LNCAP (cell line): ENCODE results near the gene ELP4.

Experiments
- TF ChIP-seq, protein P1 (sequence below): fragments of 450-650 bp; IDR thresholded peaks from 2 replicates; pipeline ENCODE4 v1.5.1; 2017; ENCODE audit warnings: mild to moderate bottlenecking

ELP4 gene

DNA sequence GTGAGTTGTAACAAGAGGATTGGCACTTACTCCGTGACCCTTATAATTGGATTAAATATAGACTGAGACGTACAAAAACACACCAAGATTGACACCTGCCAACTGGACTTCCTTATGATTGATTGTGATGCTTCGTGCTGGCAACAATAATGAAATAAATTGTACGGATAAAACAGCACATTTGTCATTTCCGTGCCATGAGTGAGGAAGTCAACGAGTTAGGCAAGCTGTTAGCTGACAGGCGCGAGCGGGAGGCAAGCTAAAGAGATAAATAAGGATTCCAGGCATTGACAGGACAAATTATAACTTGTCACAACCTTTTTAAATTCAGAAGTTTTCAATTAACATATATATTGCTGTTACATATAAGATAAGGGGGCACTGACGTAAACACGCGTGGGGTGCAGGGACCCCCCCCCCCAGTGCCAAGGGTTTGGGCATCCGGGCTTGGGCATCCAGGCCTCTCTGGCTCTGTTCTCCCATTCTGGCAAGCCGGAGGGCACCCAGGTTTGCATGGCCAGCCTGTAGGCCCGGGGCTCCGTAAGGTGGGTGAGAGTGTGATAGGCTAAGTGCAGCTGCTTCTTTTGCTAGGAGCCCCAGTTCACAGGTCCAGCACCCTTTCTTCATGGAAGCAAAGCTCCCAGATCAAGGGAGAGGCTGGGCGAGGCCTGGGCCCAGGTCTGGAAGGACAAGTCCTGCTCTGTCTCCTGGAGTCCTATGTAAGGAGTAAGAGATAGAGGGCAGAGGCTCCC, 312.8 kb downstream of the ELP4 start:
- TF ChIP-seq, protein P1, sequence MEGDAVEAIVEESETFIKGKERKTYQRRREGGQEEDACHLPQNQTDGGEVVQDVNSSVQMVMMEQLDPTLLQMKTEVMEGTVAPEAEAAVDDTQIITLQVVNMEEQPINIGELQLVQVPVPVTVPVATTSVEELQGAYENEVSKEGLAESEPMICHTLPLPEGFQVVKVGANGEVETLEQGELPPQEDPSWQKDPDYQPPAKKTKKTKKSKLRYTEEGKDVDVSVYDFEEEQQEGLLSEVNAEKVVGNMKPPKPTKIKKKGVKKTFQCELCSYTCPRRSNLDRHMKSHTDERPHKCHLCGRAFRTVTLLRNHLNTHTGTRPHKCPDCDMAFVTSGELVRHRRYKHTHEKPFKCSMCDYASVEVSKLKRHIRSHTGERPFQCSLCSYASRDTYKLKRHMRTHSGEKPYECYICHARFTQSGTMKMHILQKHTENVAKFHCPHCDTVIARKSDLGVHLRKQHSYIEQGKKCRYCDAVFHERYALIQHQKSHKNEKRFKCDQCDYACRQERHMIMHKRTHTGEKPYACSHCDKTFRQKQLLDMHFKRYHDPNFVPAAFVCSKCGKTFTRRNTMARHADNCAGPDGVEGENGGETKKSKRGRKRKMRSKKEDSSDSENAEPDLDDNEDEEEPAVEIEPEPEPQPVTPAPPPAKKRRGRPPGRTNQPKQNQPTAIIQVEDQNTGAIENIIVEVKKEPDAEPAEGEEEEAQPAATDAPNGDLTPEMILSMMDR = no peak

DNA sequence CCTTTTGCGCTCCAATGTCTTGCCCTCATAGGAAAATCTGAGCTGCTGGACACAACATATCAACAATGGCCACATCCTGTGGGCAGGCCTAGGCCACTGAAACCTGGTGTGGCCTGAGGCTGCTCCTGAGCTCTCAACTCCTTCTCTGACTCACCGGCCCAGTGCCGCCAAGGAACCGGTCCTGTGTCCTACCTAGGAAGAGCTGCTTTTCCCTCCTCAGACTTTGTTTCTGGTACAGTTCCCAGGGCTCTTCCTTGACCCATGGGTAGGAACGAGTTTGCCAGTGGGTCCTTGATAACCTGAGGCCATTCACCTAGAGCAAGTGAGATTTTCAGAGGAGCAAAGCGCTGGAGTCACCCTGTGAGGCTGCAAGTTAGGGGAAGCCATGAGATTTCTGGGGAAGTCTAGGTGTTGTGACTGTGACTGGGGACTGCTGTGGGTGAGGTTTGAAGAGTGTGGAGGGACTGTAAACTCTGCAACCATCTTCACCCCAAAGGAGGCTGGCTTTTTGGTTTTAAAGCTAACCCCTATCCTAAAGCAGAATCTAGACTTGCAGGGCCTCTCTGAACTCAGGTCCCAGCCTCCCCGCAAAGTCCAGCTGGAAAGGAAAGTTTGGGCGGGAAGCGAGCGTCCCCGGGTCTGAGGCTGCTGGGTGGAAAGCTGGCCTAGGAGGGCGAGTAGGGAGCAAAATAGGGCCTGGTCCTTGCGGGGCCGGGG, 313.5 kb downstream of the ELP4 start:
- TF ChIP-seq, protein P1 = no peak

DNA sequence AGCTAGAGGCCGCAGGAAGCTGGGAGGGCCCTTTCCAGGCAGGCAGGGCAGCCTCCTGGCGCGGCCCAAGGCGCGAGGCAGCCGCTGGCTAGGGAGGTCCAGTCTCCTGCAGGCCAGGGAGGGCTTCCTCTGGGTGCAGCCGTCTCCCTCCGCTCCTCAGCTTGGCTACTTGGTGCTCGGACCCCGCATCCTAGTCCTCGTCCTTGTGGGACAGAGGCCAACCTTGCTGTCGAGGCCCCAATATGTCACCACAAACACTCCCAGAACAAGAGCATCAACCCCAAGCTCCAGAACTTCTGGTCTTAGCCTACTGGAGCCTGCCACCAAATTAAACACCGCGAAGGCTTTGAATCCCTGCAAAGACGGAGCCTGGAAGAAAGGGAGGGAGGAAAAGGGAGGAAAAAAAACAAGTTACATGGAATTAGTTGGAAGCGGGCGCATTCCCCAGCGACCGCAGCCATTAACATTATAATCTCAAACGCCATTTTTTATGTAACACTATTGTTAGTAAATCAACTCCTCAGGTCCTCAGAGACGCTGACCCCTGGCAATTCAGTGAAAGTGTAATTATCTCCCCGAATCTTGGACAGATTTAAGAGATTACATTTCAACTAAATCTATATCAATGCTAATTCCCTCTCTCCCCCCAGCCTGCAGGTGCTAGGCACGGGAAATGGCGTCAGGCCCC, 314.2 kb downstream of the ELP4 start:
- TF ChIP-seq, protein P1 = no peak

DNA sequence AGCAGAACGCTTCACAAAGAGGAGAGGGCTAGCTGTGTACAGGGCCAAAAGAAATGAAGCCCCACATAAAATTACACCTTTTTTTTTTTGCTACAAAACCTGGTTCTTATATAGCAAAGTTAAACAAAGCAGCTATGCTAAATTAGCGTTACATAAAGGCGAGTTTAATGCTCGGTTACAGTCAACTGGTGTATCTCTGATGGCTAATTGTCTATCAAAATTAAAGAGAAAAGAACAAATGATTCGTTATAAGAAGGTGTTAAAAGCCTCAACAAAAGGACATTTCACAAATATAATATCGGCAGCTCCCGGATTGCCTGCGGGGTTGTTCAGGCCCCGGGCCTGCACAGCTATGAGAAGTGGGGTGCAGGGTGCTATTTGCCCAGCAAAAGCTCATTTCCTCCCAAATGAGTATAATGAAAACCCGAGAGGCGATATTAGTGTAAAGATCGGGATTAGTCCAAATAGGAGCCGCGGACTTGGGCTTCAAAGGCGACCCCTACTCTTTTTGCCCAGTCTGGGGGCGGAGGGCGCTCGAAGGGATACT, 314.8 kb downstream of the ELP4 start:
- TF ChIP-seq, protein P1 = no peak

DNA sequence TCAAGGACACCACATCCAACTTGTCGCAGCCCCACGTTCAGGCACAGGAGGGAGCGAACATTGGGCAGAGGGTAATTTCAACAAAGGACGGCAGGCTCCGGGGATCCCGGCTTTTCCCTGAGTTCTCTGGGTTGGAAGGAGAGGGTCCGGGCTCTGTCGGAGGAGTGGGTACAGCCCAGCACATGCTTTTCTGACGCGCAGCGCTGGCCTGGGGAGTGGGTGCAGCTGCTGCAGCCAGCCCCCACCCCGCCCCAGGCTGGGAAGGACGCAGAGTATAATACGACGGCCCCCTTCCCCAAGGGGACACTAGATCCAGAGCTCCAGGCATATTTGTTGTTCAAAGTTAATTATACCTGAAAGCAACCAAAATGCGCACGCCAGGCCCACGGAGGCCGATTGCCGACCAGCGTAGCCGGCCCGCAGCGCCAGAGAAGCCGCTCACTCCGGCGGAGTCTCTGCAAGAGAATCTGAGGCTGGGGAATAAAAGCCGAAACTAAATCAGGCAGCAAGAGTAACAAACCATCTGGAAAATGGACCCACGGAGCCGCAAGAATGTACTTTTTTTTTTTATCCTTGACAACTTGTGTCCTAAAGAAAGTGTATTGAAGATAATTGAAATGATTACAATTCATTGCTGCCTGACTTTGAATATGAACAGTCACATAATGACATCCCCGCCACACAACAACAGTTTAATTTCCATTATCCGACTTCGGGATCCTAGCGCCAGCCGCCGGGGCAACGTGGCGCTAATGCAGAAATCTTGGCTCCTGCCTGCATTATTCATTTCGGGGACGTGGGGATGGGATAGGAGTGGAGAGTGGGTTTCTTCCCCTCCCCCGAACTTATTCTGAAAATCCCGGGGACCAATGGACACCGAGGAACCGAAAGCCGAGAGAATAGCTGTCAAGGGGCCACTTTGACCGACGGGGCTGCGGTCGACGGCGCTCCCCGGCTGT, 315.6 kb downstream of the ELP4 start:
- TF ChIP-seq, protein P1 = no peak

DNA sequence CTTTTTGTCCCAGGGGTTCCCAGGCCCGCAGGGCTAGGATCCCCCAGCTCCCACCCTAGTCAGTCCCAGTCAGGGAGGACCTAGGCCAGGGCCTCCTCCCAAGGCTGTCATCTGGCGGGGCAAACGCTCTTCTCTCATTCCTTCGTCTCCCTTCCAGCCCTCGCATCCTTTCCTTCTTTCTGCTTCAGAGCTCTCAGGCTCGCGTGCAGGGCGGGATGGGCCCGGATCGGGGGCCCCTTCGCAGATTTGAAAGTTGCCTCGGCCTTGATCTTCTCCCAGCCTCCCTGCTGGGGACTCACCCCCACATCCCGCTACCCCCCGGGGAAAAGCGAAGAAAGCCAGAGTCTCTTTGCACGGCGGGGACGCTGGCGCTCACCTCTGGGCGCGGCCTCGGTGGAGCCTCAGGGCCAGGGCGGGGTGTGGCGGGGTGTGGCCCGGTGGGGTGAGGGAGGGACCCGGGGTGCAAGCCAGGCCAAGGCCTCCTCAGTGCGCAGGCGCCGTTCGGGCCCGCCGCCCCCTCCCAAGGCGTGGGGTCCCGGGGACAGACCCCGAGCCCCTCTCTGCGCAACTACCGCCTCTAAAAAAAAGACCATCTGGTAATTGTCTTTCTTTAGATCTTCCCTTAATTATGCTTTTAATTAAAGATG, 316.4 kb downstream of the ELP4 start:
- TF ChIP-seq, protein P1 = no peak
